RWPE2 (cell line): ENCODE results near the gene ELOVL7.
"Not testable (repeated sequence)": the region's sequence is repeated elsewhere in the genome, so short reads cannot be mapped to it uniquely, and the experiment has no call there.

Experiments
- ATAC-seq: fragments of 200-7000 bp; cut with Tn5 transposase; 3 replicates; pipeline ENCODE4 v1.9.1; 2021; ENCODE audit warnings: low read depth
- DNase-seq: peaks from one replicate; pipeline ENCODE4 v3.0.0-alpha.2; 2020; ENCODE audit warnings: low spot score
- H3K27ac ChIP-seq: fragments of 450-650 bp; 2 replicates; pipeline ENCODE4 v1.5.1; 2017; ENCODE audit warnings: mild to moderate bottlenecking; ENCODE audit not compliant: poor library complexity, severe bottlenecking
- H3K27me3 ChIP-seq: fragments of 250-450 bp; sonication (Bioruptor Pico); 2 replicates; pipeline ENCODE4 v1.5.1; 2021; ENCODE audit warnings: mild to moderate bottlenecking, moderate library complexity; ENCODE audit not compliant: insufficient read depth, poor library complexity, severe bottlenecking
- H3K36me3 ChIP-seq: fragments of 250-450 bp; sonication (Bioruptor Pico); 2 replicates; pipeline ENCODE4 v1.5.1; 2020; ENCODE audit warnings: low read depth, mild to moderate bottlenecking, moderate library complexity
- H3K4me1 ChIP-seq: fragments of 250-450 bp; sonication (Bioruptor Pico); 2 replicates; pipeline ENCODE4 v1.5.1; 2021; ENCODE audit warnings: mild to moderate bottlenecking, moderate library complexity; ENCODE audit not compliant: insufficient read depth, poor library complexity, severe bottlenecking
- H3K4me3 ChIP-seq: fragments of 250-450 bp; sonication (Bioruptor Pico); 2 replicates; pipeline ENCODE4 v1.5.1; 2021; ENCODE audit warnings: mild to moderate bottlenecking, moderate library complexity; ENCODE audit not compliant: severe bottlenecking
- H3K9me3 ChIP-seq: fragments of 250-450 bp; sonication (Bioruptor Pico); 2 replicates; pipeline ENCODE4 v1.5.1; 2021; ENCODE audit warnings: mild to moderate bottlenecking, moderate library complexity; ENCODE audit not compliant: severe bottlenecking
- CTCF ChIP-seq: fragments of 450-650 bp; IDR thresholded peaks from one replicate; pipeline ENCODE4 v1.5.1; 2017; ENCODE audit warnings: mild to moderate bottlenecking, moderate library complexity; ENCODE audit not compliant: poor library complexity, severe bottlenecking

Gene ELOVL7

GRCh38 chr5:60870857-60871256, 26.8 kb upstream of the ELOVL7 start:
- H3K36me3 ChIP-seq: no peaks in the 10 kb centered on the region
- H3K27me3 ChIP-seq: no peaks in the 10 kb centered on the region
- no peak for TF ChIP-seq CTCF
- DNase-seq (no peak), ATAC-seq (no peak)
- no peak overlapping the region for H3K27ac ChIP-seq
- H3K4me3 ChIP-seq: no peak overlapping the region
- peaks cover 5% of the 10 kb centered on the region for H3K9me3 ChIP-seq
- no peaks in the 10 kb centered on the region for H3K4me1 ChIP-seq

GRCh38 chr5:60860572-60860971, 16.5 kb upstream of the ELOVL7 start:
- not testable (repeated sequence) for H3K36me3 ChIP-seq, H3K27ac ChIP-seq, ATAC-seq, H3K4me3 ChIP-seq, H3K4me1 ChIP-seq, DNase-seq, H3K27me3 ChIP-seq, H3K9me3 ChIP-seq

- ATAC-seq: peak; percentile 88
- no peak overlapping the region for H3K27ac ChIP-seq
- peaks cover 9% of the 10 kb centered on the region for H3K4me1 ChIP-seq
- TF ChIP-seq CTCF: no peak
- H3K27me3 ChIP-seq: no peaks in the 10 kb centered on the region
- H3K36me3 ChIP-seq: no peaks in the 10 kb centered on the region
- no peak for DNase-seq
- no peak overlapping the region for H3K4me3 ChIP-seq
- peaks cover 2% of the 10 kb centered on the region for H3K9me3 ChIP-seq
These were observed 12.0 kb upstream of the ELOVL7 start for GRCh38 chr5:60856066-60856465.

- Histone ChIP-seq H3K9me3 (peaks cover 2% of the 10 kb centered on the region), H3K27ac (no peak overlapping the region), H3K4me3 (no peak overlapping the region), H3K27me3 (no peaks in the 10 kb centered on the region), H3K4me1 (peaks cover 9% of the 10 kb centered on the region), H3K36me3 (no peaks in the 10 kb centered on the region)
- no peak for TF ChIP-seq CTCF
- no peak for ATAC-seq
- no peak for DNase-seq
These were observed 8.9 kb upstream of the ELOVL7 start for GRCh38 chr5:60852940-60853339.

GRCh38 chr5:60852317-60852716, 8.2 kb upstream of the ELOVL7 start:
- no peak for DNase-seq

More at GRCh38 chr5:60852317-60852716, 8.2 kb upstream of the ELOVL7 start:
- Histone ChIP-seq H3K36me3 (no peaks in the 10 kb centered on the region), H3K27ac (no peak overlapping the region), H3K4me3 (no peak overlapping the region), H3K4me1 (peaks cover 9% of the 10 kb centered on the region), H3K9me3 (peaks cover 2% of the 10 kb centered on the region), H3K27me3 (no peaks in the 10 kb centered on the region)
- no peak for ATAC-seq
- TF ChIP-seq CTCF: no peak
